ENCODE results near the gene MEGF11. TPM values are rescaled to one million over a fixed set of nuclear protein-coding genes. Genes with fewer than 3 reads are reported as not detected.

Gene MEGF11
- total RNA-seq, 1 donor from 2014 or later: not detected

DNA sequence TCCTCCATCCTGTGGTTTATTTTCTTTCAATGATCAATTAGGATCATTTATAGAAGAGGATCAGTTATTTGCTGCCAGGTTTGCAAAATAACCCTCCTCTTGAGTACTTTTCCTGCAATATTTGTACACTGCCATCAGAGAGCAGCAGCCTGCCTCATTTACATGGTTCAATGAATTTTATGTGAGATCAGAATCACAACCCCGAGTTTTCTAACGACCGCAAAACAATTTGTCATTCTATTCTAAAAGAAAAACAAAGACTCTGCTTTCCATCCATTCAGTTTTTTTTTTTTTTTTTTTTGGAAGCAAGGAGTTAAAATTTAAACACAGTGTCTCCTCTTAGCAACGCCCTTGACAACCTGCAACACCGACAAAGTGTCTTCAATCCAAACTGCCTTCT, 237.4 kb downstream of the MEGF11 start:
- ChIA-PET POLR2A (no interaction called here), CTCF (no interaction called here)
- DNase-seq (no peak), ATAC-seq (ENCODE audit: low read depth) (no peak)
- Mint-ChIP-seq H3K36me3 (ENCODE audit: low read depth) (no peaks in the 10 kb centered on the region), H3K27me3 (peaks cover 10% of the 10 kb centered on the region), H3K9me3 (peaks cover 3% of the 10 kb centered on the region), H3K27ac (no peak overlapping the region), H3K4me3 (no peak overlapping the region), H3K4me1 (no peaks in the 10 kb centered on the region)
- intact Hi-C loops (cut with micrococcal nuclease): no loop called here
- TF ChIP-seq, protein P1, sequence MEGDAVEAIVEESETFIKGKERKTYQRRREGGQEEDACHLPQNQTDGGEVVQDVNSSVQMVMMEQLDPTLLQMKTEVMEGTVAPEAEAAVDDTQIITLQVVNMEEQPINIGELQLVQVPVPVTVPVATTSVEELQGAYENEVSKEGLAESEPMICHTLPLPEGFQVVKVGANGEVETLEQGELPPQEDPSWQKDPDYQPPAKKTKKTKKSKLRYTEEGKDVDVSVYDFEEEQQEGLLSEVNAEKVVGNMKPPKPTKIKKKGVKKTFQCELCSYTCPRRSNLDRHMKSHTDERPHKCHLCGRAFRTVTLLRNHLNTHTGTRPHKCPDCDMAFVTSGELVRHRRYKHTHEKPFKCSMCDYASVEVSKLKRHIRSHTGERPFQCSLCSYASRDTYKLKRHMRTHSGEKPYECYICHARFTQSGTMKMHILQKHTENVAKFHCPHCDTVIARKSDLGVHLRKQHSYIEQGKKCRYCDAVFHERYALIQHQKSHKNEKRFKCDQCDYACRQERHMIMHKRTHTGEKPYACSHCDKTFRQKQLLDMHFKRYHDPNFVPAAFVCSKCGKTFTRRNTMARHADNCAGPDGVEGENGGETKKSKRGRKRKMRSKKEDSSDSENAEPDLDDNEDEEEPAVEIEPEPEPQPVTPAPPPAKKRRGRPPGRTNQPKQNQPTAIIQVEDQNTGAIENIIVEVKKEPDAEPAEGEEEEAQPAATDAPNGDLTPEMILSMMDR (IDR thresholded peaks at IDR 0.05): no peak

DNA sequence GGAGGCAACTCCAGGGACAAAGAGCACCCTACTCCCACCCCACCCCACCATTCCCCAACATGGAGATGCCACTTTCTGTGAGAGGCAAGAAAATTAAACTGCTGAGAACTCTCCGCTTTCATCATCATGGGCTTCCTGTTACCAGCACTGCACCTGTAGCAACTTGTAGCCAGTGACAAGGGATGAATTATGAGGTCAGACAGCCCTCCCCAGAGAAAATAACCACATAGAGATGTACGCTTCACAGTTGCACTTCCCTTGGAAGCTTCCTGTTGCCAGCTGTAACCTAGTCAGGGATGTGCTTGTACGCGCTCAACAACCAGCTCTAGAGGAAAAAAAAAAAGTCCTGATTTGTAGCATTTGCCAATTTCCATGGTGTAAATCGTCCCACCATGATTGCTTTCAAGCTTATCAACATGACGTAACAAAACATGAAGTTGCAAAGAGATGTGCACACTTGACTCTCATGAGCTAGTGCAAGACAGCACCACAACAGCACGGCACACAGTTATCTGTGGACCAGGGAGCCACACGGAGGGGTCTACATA, 238.8 kb downstream of the MEGF11 start:
- TF ChIP-seq, protein P1 (IDR thresholded peaks at IDR 0.05): no peak
- H3K27me3 Mint-ChIP-seq: peaks cover 10% of the 10 kb centered on the region
- H3K4me1 Mint-ChIP-seq: no peaks in the 10 kb centered on the region
- CTCF ChIA-PET: no interaction called here
- intact Hi-C loops (cut with micrococcal nuclease): no loop called here
- H3K36me3 Mint-ChIP-seq (ENCODE audit: low read depth): no peaks in the 10 kb centered on the region
- DNase-seq (no peak), ATAC-seq (ENCODE audit: low read depth) (no peak)
- no peak overlapping the region for H3K27ac Mint-ChIP-seq
- POLR2A ChIA-PET: no interaction called here
- peaks cover 3% of the 10 kb centered on the region for H3K9me3 Mint-ChIP-seq
- no peak overlapping the region for H3K4me3 Mint-ChIP-seq

DNA sequence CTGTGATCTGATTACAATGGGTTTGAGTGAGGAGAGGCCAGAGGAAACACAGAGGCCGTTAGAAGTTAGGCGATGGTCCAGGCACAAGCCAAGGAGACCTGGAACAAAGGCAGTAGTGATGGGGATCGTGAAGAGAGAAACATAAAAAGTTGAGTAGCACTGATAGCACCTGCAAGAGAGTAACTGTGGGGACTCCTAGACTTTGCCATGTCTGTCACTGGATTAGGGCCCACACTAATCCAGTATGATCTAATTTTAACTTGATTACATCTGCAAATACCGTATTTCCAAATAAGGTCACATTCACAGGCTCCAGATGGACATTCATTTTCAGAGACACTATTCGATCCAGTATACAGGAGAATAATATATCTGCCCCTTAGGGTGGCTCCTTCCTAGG, 239.5 kb downstream of the MEGF11 start:
- Mint-ChIP-seq H3K4me3 (no peak overlapping the region), H3K4me1 (no peaks in the 10 kb centered on the region), H3K36me3 (ENCODE audit: low read depth) (no peaks in the 10 kb centered on the region), H3K27ac (no peak overlapping the region), H3K27me3 (peaks cover 8% of the 10 kb centered on the region), H3K9me3 (peaks cover 3% of the 10 kb centered on the region)
- intact Hi-C loops (cut with micrococcal nuclease): no loop called here
- ChIA-PET CTCF (no interaction called here), POLR2A (no interaction called here)
- DNase-seq: no peak
- ATAC-seq (ENCODE audit: low read depth): no peak
- TF ChIP-seq, protein P1 (IDR thresholded peaks at IDR 0.05): no peak

DNA sequence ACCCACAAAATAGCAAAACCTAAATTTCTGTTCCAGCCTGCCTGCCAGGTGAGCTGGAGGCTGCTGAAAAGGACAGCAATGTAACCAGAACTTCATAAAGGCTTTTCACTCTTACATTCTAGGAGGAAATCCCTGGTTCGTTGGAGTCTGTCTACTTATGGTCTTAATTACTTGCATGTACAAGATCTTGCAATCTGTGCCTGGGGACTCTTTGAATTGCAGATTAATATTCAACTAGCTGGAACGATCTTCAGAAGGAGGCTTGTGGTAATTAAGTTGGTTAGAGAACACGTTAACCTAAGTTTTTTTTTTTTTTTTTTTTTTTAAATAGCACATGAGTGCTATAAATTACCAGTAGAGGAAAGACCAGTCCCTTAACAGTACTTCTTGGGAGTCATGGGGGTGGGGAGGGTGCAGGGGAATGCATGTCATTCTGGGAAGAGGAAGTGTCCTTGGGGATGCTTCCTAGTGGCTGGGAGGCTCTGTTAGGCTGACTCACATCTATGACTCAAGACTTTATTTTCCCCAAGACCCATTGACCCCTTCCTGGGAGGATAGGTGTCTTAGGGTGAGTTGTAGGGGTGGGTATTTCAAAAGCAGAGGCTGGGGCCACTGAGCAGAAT, 244.5 kb downstream of the MEGF11 start:
- DNase-seq: no peak
- TF ChIP-seq, protein P1 (IDR thresholded peaks at IDR 0.05): no peak
- no peaks in the 10 kb centered on the region for H3K9me3 Mint-ChIP-seq
- ATAC-seq (ENCODE audit: low read depth): no peak
- POLR2A ChIA-PET: no interaction called here
- H3K4me1 Mint-ChIP-seq: no peaks in the 10 kb centered on the region
- CTCF ChIA-PET: no interaction called here
- H3K27ac Mint-ChIP-seq: no peak overlapping the region
- H3K36me3 Mint-ChIP-seq (ENCODE audit: low read depth): no peaks in the 10 kb centered on the region
- no peak overlapping the region for H3K4me3 Mint-ChIP-seq
- intact Hi-C loops (cut with micrococcal nuclease): no loop called here
- H3K27me3 Mint-ChIP-seq: peaks cover 14% of the 10 kb centered on the region

DNA sequence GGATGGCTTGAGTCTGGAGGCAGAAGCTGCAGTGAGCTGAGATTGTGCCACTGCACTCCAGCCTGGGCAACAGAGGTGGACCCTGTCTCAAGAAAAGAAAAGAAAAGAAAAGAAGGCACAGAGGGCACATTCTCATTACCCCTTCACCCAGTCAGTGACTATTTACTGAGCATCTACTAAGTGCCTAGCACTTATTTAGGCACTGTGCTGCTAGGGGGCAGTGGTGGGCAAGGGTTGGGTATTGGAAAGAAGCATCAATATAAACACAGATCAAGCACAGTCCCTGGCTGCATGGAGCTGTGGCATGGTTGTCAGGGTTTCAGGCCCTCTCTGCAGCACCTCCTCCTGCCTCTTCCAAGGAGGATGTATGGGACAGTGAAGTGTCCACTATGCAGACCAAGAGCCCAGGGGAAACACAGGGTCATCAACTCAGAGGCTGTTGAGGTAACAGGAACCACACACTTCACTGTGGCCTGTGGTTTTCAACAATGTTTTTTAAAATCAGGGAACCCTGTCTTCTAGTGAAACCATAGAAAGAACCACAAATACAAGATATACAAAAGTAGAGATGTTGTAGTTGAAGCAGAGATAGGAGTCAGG, 245.8 kb downstream of the MEGF11 start:
- CTCF ChIA-PET: no interaction called here
- Mint-ChIP-seq H3K27ac (no peak overlapping the region), H3K36me3 (ENCODE audit: low read depth) (no peaks in the 10 kb centered on the region), H3K4me3 (no peak overlapping the region), H3K4me1 (no peaks in the 10 kb centered on the region), H3K27me3 (peaks cover 20% of the 10 kb centered on the region), H3K9me3 (no peaks in the 10 kb centered on the region)
- ATAC-seq (ENCODE audit: low read depth) (no peak), DNase-seq (no peak)
- POLR2A ChIA-PET: no interaction called here
- TF ChIP-seq, protein P1 (IDR thresholded peaks at IDR 0.05): no peak
- intact Hi-C loops (cut with micrococcal nuclease): no loop called here
